Right hindlimb (tissue), 1 donor: ENCODE results near the gene MMP11.
A peak's percentile ranks its signal among the peaks of the same experiment; 100 is the strongest.

Source experiments
- DNase-seq: peaks from one replicate; pipeline ENCODE4 v3.0.0-alpha.2; 2018

Gene MMP11

GRCh38 chr22:23782252-23782651, 9.6 kb downstream of the MMP11 start:
- no peak for DNase-seq

GRCh38 chr22:23782703-23783102, 10.1 kb downstream of the MMP11 start:
- DNase-seq: no peak

- DNase-seq: no peak
These were observed 10.9 kb downstream of the MMP11 start for GRCh38 chr22:23783265-23784150.

GRCh38 chr22:23784215-23784732, 11.6 kb downstream of the MMP11 start:
- no peak for DNase-seq

- DNase-seq: no peak
These were observed 13.6 kb downstream of the MMP11 start for GRCh38 chr22:23786261-23786710.

- DNase-seq: peak; percentile 93
These were observed 14.3 kb downstream of the MMP11 start, which contains the start of gene SMARCB1 for GRCh38 chr22:23786752-23787599. TSS of gene SMARCB1 (plus strand) at chr22:23786966. CDS start at chr22:23787170, 204 bp downstream.

GRCh38 chr22:23787600-23787896, 14.9 kb downstream of the MMP11 start:
- no peak for DNase-seq

GRCh38 chr22:23787910-23788309, 15.3 kb downstream of the MMP11 start:
- DNase-seq: no peak

GRCh38 chr22:23789121-23789520, 16.5 kb downstream of the MMP11 start:
- DNase-seq: peak; percentile 16

- DNase-seq: peak; percentile 15
These were observed 17.0 kb downstream of the MMP11 start for GRCh38 chr22:23789638-23790037.

GRCh38 chr22:23790819-23791737, 18.4 kb downstream of the MMP11 start:
- DNase-seq: peak; percentile 70

- no peak for DNase-seq
These were observed 19.3 kb downstream of the MMP11 start for GRCh38 chr22:23791738-23792645.

- no peak for DNase-seq
These were observed 20.7 kb downstream of the MMP11 start for GRCh38 chr22:23793326-23793725.

GRCh38 chr22:23796461-23796860, 23.8 kb downstream of the MMP11 start:
- DNase-seq: peak; percentile 64

GRCh38 chr22:23800297-23801237, 27.9 kb downstream of the MMP11 start:
- no peak for DNase-seq

- no peak for DNase-seq
These were observed 28.7 kb downstream of the MMP11 start for GRCh38 chr22:23801238-23801821.

- DNase-seq: no peak
These were observed 29.3 kb downstream of the MMP11 start for GRCh38 chr22:23801886-23802377.

GRCh38 chr22:23803001-23803819, 30.6 kb downstream of the MMP11 start:
- no peak for DNase-seq
